Esophagus (tissue), 2 donors: ENCODE measurements around the gene OBSCN. TPM values are rescaled to one million over a fixed set of nuclear protein-coding genes. Genes with fewer than 3 reads are reported as not detected.
"Not testable (repeated sequence)": the region's sequence is repeated elsewhere in the genome, so short reads cannot be mapped to it uniquely, and the experiment has no call there.

ENCODE experiments used
- H3K27ac ChIP-seq, 2 donors: one replicate each; pipeline ENCODE4 v1.5.1; 2013; ENCODE audit warnings: low read depth in 2 of 2, mild to moderate bottlenecking in 2 of 2, inconsistent platforms in 1 of 2, low read length in 1 of 2, moderate library complexity in 1 of 2
- H3K27me3 ChIP-seq, 2 donors: one replicate each; pipeline ENCODE4 v1.6.1; 2013; ENCODE audit warnings: low read length in 2 of 2, control low read depth in 1 of 2, mild to moderate bottlenecking in 1 of 2; ENCODE audit not compliant: insufficient read depth in 2 of 2, control insufficient read depth in 1 of 2
- H3K36me3 ChIP-seq, 2 donors: one replicate each; pipeline ENCODE4 v1.6.1; 2013; ENCODE audit warnings: low read length in 1 of 2; ENCODE audit not compliant: control insufficient read depth in 2 of 2, insufficient read depth in 2 of 2
- H3K4me1 ChIP-seq, 2 donors: one replicate each; pipeline ENCODE4 v1.6.1; 2013; ENCODE audit warnings: low read length in 1 of 2; ENCODE audit not compliant: control insufficient read depth in 2 of 2, insufficient read depth in 2 of 2
- H3K4me3 ChIP-seq, 2 donors: one replicate each; pipeline ENCODE4 v1.5.1; 2013; ENCODE audit warnings: low read length in 2 of 2, mild to moderate bottlenecking in 2 of 2, low read depth in 1 of 2, moderate library complexity in 1 of 2
- H3K9me3 ChIP-seq, 2 donors: one replicate each; pipeline ENCODE4 v1.6.1; 2013; ENCODE audit warnings: mild to moderate bottlenecking in 2 of 2, low read depth in 1 of 2, low read length in 1 of 2, moderate library complexity in 1 of 2; ENCODE audit not compliant: control insufficient read depth in 2 of 2, insufficient read depth in 1 of 2
- WGBS, 2 donors: extraction: QIAGEN DNeasy Blood & Tissue Kit; methylation state at CpG; one replicate each; pipeline ENCODE4 v1.1.7; 2013; 5-methylcytosine and 5-hydroxymethylcytosine counted together
- polyA plus RNA-seq, 2 donors: library from polyadenylated mRNA; stranded (reverse); fragments of 200-250 nt; gene quantifications; one replicate each; pipeline ENCODE4 v1.2.3, GENCODE V29; 2013
- donor health status: healthy with polysubstance abuse.
- donor health status: Bipolar disorder and iron deficiency.

OBSCN gene
- polyA plus RNA-seq, 2 donors = 7.7 to 20.6 TPM

- H3K9me3 ChIP-seq = peaks cover 8 to 13% of the 10 kb centered on the region in 2 donors
- WGBS, 2 donors = 62 to 63% methylated on average over 10 of the region's 10 CpGs
- H3K27ac ChIP-seq = no peak overlapping the region
- H3K36me3 ChIP-seq = peaks cover 0 to 14% of the 10 kb centered on the region in 2 donors
- peaks cover 0 to 5% of the 10 kb centered on the region in 2 donors for H3K4me1 ChIP-seq
- no peak overlapping the region for H3K4me3 ChIP-seq
- H3K27me3 ChIP-seq = no peaks in the 10 kb centered on the region
These were observed 19.3 kb downstream of the OBSCN start for GRCh38 chr1:228226956-228227791.

GRCh38 chr1:228228147-228228546, 20.3 kb downstream of the OBSCN start:
- H3K4me3 ChIP-seq, H3K4me1 ChIP-seq, H3K27me3 ChIP-seq: not testable (repeated sequence)
- 78 to 94% methylated on average over 5 of the region's 5 CpGs for WGBS, 2 donors
- Histone ChIP-seq H3K9me3 (peaks cover 8 to 13% of the 10 kb centered on the region in 2 donors), H3K36me3 (peaks cover 0 to 14% of the 10 kb centered on the region in 2 donors), H3K27ac (peak overlapping the region; percentile 26 to 77)

- Histone ChIP-seq H3K27me3 (no peaks in the 10 kb centered on the region), H3K27ac (peak overlapping the region in 1 of 2 donors; percentile 77)
These were observed 20.8 kb downstream of the OBSCN start for GRCh38 chr1:228228601-228229074.

GRCh38 chr1:228231189-228231588, 23.3 kb downstream of the OBSCN start:
- WGBS, 2 donors = 92 to 95% methylated on average over 2 of the region's 2 CpGs
- Histone ChIP-seq H3K4me1 (peaks cover 0 to 5% of the 10 kb centered on the region in 2 donors), H3K36me3 (peaks cover 0 to 5% of the 10 kb centered on the region in 2 donors), H3K27ac (no peak overlapping the region), H3K27me3 (no peaks in the 10 kb centered on the region), H3K4me3 (no peak overlapping the region), H3K9me3 (no peaks in the 10 kb centered on the region)

More at GRCh38 chr1:228228601-228229074, 20.8 kb downstream of the OBSCN start:
- Histone ChIP-seq H3K36me3 (peaks cover 0 to 14% of the 10 kb centered on the region in 2 donors), H3K4me1 (peaks cover 0 to 5% of the 10 kb centered on the region in 2 donors), H3K4me3 (no peak overlapping the region), H3K9me3 (peaks cover 8 to 13% of the 10 kb centered on the region in 2 donors)
- WGBS, 2 donors = 44 to 70% methylated on average over 5 of the region's 5 CpGs

- Histone ChIP-seq H3K27ac (no peak overlapping the region), H3K9me3 (no peaks in the 10 kb centered on the region), H3K4me1 (peaks cover 0 to 2% of the 10 kb centered on the region in 2 donors), H3K36me3 (no peaks in the 10 kb centered on the region), H3K4me3 (no peak overlapping the region), H3K27me3 (no peaks in the 10 kb centered on the region)
- WGBS, 2 donors = 94 to 96% methylated on average over 1 of the region's 1 CpG
These were observed 25.3 kb downstream of the OBSCN start for GRCh38 chr1:228233136-228233535.

- Histone ChIP-seq H3K9me3 (no peaks in the 10 kb centered on the region), H3K27me3 (no peaks in the 10 kb centered on the region), H3K4me1 (no peaks in the 10 kb centered on the region), H3K36me3 (peaks cover 0 to 3% of the 10 kb centered on the region in 2 donors), H3K27ac (no peak overlapping the region), H3K4me3 (no peak overlapping the region)
- WGBS, 2 donors = 68 to 89% methylated on average over 2 of the region's 2 CpGs
These were observed 27.1 kb downstream of the OBSCN start for GRCh38 chr1:228234921-228235320.

GRCh38 chr1:228236744-228237143, 28.9 kb downstream of the OBSCN start:
- Histone ChIP-seq H3K27me3 (no peaks in the 10 kb centered on the region), H3K4me1 (no peaks in the 10 kb centered on the region), H3K4me3 (no peak overlapping the region), H3K9me3 (peaks cover 0 to 7% of the 10 kb centered on the region in 2 donors), H3K27ac (no peak overlapping the region), H3K36me3 (peaks cover 0 to 3% of the 10 kb centered on the region in 2 donors)
- 53 to 55% methylated on average over 5 of the region's 5 CpGs for WGBS, 2 donors

GRCh38 chr1:228238007-228238406, 30.2 kb downstream of the OBSCN start:
- H3K27me3 ChIP-seq = no peaks in the 10 kb centered on the region
- 91 to 95% methylated on average over 7 of the region's 7 CpGs for WGBS, 2 donors
- peaks cover under 1 to 8% of the 10 kb centered on the region in 2 donors for H3K9me3 ChIP-seq
- H3K4me1 ChIP-seq = no peaks in the 10 kb centered on the region
- no peak overlapping the region for H3K27ac ChIP-seq
- peaks cover 0 to 4% of the 10 kb centered on the region in 2 donors for H3K36me3 ChIP-seq
- H3K4me3 ChIP-seq = no peak overlapping the region

GRCh38 chr1:228238461-228238860, 30.6 kb downstream of the OBSCN start:
- Histone ChIP-seq H3K4me3 (no peak overlapping the region), H3K9me3 (peaks cover 4 to 11% of the 10 kb centered on the region in 2 donors), H3K27me3 (no peaks in the 10 kb centered on the region), H3K4me1 (no peaks in the 10 kb centered on the region), H3K36me3 (peaks cover 0 to 7% of the 10 kb centered on the region in 2 donors), H3K27ac (no peak overlapping the region)
- WGBS, 2 donors = 63 to 95% methylated on average over 3 of the region's 3 CpGs
